GM10248 (cell line): ENCODE results near the gene ATP5MC2.

Experiments
- CTCF ChIA-PET: fragments of 300-600 bp; sonication (Branson Sonifier 250); formaldehyde crosslinking; extraction: SDS; loops from one replicate; lab custom pipeline; 2021; ENCODE audit warnings: antibody characterized with exemption; lab: Yijun Ruan, JAX
- POLR2A ChIA-PET: fragments of 350-650 bp; sonication (Branson Sonifier 250); formaldehyde crosslinking; extraction: SDS; loops from one replicate; lab custom pipeline; 2020; ENCODE audit warnings: antibody characterized with exemption; lab: Yijun Ruan, JAX
- DNase-seq: peaks from one replicate; pipeline ENCODE4 v3.0.0; 2012; ENCODE audit errors: extremely low spot score
- TF ChIP-seq, protein P1 (sequence below): IDR thresholded peaks from 2 replicates; pipeline ENCODE4 v1.5.1; 2012; ENCODE audit warnings: mild to moderate bottlenecking, low read depth; ENCODE audit errors: extremely low read depth, missing control alignments, control extremely low read depth

ATP5MC2 gene

GRCh38 chr12:53624458-53624857 lies 51.4 kb downstream of the ATP5MC2 start:
- DNase-seq = no peak
- POLR2A ChIA-PET = no interaction called here
- TF ChIP-seq, protein P1, sequence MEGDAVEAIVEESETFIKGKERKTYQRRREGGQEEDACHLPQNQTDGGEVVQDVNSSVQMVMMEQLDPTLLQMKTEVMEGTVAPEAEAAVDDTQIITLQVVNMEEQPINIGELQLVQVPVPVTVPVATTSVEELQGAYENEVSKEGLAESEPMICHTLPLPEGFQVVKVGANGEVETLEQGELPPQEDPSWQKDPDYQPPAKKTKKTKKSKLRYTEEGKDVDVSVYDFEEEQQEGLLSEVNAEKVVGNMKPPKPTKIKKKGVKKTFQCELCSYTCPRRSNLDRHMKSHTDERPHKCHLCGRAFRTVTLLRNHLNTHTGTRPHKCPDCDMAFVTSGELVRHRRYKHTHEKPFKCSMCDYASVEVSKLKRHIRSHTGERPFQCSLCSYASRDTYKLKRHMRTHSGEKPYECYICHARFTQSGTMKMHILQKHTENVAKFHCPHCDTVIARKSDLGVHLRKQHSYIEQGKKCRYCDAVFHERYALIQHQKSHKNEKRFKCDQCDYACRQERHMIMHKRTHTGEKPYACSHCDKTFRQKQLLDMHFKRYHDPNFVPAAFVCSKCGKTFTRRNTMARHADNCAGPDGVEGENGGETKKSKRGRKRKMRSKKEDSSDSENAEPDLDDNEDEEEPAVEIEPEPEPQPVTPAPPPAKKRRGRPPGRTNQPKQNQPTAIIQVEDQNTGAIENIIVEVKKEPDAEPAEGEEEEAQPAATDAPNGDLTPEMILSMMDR = no peak
- CTCF ChIA-PET = interaction anchor here (1.2 to 5.6 kb wide), 10 partner anchors 9 to 133 kb away, joined by 3 to 29 read pairs (median 4); partner anchors contain the start of gene ATP5MC2

- TF ChIP-seq, protein P1 = no peak
- no peak for DNase-seq
- POLR2A ChIA-PET = interaction anchor here (1.8 kb wide), 1 partner anchor 10 kb away, joined by 8 read pairs; no protein-coding TSS in a partner anchor
- CTCF ChIA-PET = interaction anchor here (0.7 to 5.6 kb wide), 15 partner anchors 8 to 134 kb away, joined by 3 to 29 read pairs (median 3); partner anchors contain the start of gene ATP5MC2
Observed at GRCh38 chr12:53623548-53624385, 52.1 kb downstream of the ATP5MC2 start.

DNA sequence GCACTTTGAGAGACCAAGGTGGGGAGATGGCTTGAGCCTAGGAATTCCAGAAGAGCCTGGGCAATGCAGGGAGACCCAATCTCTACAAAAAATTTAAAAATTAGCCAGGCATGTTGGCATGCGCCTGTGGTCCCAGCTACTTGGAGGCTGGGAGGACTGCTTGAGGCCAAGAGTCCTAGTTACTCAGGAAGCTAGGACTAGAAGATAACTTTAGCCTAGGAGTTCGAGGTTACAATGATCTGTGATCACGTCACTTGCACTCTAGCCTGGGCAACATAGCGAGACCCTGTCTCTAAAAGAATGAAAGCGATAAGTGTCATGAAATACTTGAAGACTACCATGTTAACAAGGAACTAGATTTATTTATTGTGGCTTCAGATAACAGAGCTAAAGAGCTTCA lies 53.2 kb downstream of the ATP5MC2 start:
- ChIA-PET CTCF (interaction anchor here (0.9 to 5.6 kb wide), 10 partner anchors 10 to 125 kb away, joined by 3 to 29 read pairs (median 4); partner anchors contain the start of gene ATP5MC2), POLR2A (interaction anchor here (1.8 kb wide), 1 partner anchor 9 kb away, joined by 8 read pairs; no protein-coding TSS in a partner anchor)
- TF ChIP-seq, protein P1 = no peak

DNA sequence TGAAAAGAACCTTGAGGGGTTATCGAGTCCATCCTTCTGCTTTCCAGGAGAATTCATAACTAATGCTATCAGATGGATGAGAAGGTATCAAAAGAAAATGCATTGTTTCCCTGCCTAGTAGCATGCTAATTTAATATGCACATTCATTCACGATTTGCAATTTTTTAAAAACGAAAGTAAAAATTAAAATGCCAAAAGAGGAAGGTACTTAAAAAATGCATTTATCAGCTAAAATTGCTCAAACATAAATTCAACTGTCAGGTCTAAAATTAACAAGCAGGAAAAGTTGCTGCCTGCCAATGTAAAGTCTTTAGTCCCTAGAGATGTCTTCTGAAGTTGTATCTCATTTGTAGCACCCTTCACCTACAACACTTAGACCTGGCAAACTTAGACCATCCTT lies 57.6 kb downstream of the ATP5MC2 start:
- ChIA-PET POLR2A (no interaction called here), CTCF (interaction anchor here (1.3 to 3.3 kb wide), 5 partner anchors 9 to 129 kb away, joined by 3 to 17 read pairs (median 6); no protein-coding TSS in a partner anchor)
- DNase-seq = no peak
- TF ChIP-seq, protein P1 = no peak

More for the DNA sequence above, 53.2 kb downstream of the ATP5MC2 start:
- DNase-seq = no peak

DNA sequence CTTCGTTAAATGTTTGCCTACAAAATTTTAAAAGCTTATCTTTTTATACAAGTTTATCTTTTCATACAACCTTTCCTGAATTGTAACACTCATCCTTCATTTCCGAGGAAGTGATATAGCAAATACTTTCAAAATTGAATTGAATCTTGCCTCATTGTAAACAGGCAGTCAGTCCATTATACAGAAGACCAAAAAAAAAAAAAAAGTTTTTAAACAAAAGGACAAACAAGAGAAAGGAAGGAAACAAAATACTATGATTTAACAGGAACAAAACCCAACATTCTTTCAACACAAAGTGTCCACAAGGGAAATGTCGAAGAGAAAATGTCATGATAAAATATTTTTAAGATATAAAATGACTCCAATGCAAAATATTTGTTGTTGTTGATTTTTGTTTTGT lies 58.2 kb downstream of the ATP5MC2 start:
- POLR2A ChIA-PET = no interaction called here
- TF ChIP-seq, protein P1 = no peak
- no peak for DNase-seq
- CTCF ChIA-PET = interaction anchor here (1.2 to 3.3 kb wide), 7 partner anchors 9 to 129 kb away, joined by 3 to 17 read pairs (median 5); no protein-coding TSS in a partner anchor

- CTCF ChIA-PET = interaction anchor here (1.2 to 3.3 kb wide), 6 partner anchors 8 to 130 kb away, joined by 3 to 17 read pairs (median 6); no protein-coding TSS in a partner anchor
- POLR2A ChIA-PET = interaction anchor here (0.7 kb wide), 1 partner anchor 24 kb away, joined by 8 read pairs; no protein-coding TSS in a partner anchor
Observed at GRCh38 chr12:53616950-53617349, 58.9 kb downstream of the ATP5MC2 start.

More at GRCh38 chr12:53616950-53617349, 58.9 kb downstream of the ATP5MC2 start:
- TF ChIP-seq, protein P1 = no peak
- DNase-seq = no peak
